OCI-LY1 (cell line): ENCODE data around the gene CT83.

ENCODE experiments used
- CTCF ChIP-seq: fragments of 200-600 bp; sonication (generic), shearing (Covaris generic); IDR thresholded peaks from 2 replicates; pipeline ENCODE4 v1.5.1; 2017; ENCODE audit warnings: mild to moderate bottlenecking, antibody characterized with exemption, low read length, moderate library complexity, mixed read lengths
- EZH2 ChIP-seq: fragments of 200-600 bp; sonication (generic), shearing (Covaris generic); IDR thresholded peaks from 2 replicates; pipeline ENCODE4 v1.8.0; 2017; ENCODE audit warnings: borderline replicate concordance, mixed run types, mild to moderate bottlenecking, antibody characterized with exemption, low read length, moderate library complexity, mixed read lengths

GRCh38 chrX:116499780-116500179 is 37.0 kb upstream of the CT83 start:
- TF ChIP-seq CTCF: no peak
- no peak for TF ChIP-seq EZH2
